H9 (cell line): ENCODE measurements around the gene PIM3. TPM values are rescaled to one million over a fixed set of nuclear protein-coding genes. Genes with fewer than 3 reads are reported as not detected.

Experiments
- DNase-seq: peaks from one replicate; pipeline ENCODE4 v3.0.0-alpha.2; 2017
- H2AFZ ChIP-seq: one replicate; pipeline ENCODE4 v1.6.1; 2013; ENCODE audit warnings: mild to moderate bottlenecking, low read length, control low read depth, moderate library complexity
- H2AK5ac ChIP-seq: 2 replicates; pipeline ENCODE4 v1.6.1; 2013; ENCODE audit warnings: low read length, control low read depth, mixed read lengths; ENCODE audit not compliant: insufficient read length
- H2BK120ac ChIP-seq: one replicate; pipeline ENCODE4 v1.6.1; 2013; ENCODE audit warnings: low read depth, mild to moderate bottlenecking, low read length, control low read depth, inconsistent platforms; ENCODE audit not compliant: poor library complexity, severe bottlenecking
- H2BK12ac ChIP-seq: 2 replicates; pipeline ENCODE4 v1.6.1; 2013; ENCODE audit warnings: low read length, control low read depth, mixed read lengths, low read depth; ENCODE audit not compliant: insufficient read length
- H2BK15ac ChIP-seq: 2 replicates; pipeline ENCODE4 v1.6.1; 2013; ENCODE audit warnings: low read depth, low read length, control low read depth
- H2BK20ac ChIP-seq: one replicate; pipeline ENCODE4 v1.6.1; 2013; ENCODE audit warnings: low read depth, mild to moderate bottlenecking, low read length, control low read depth, inconsistent platforms; ENCODE audit not compliant: poor library complexity, severe bottlenecking
- H2BK5ac ChIP-seq: 2 replicates; pipeline ENCODE4 v1.6.1; 2013; ENCODE audit warnings: low read length, control low read depth, mixed read lengths; ENCODE audit not compliant: insufficient read length
- H3K14ac ChIP-seq: 2 replicates; pipeline ENCODE4 v1.6.1; 2013; ENCODE audit warnings: low read length, control low read depth; ENCODE audit not compliant: insufficient read depth
- H3K18ac ChIP-seq: 2 replicates; pipeline ENCODE4 v1.6.1; 2013; ENCODE audit warnings: low read depth, mild to moderate bottlenecking, mixed read lengths, low read length, control low read depth; ENCODE audit not compliant: insufficient read length
- H3K23ac ChIP-seq: 2 replicates; pipeline ENCODE4 v1.6.1; 2013; ENCODE audit warnings: low read length, control low read depth, mixed read lengths, low read depth; ENCODE audit not compliant: insufficient read length
- H3K23me2 ChIP-seq: 2 replicates; pipeline ENCODE4 v1.6.1; 2013; ENCODE audit warnings: low read depth, mild to moderate bottlenecking, mixed read lengths, low read length, control low read depth; ENCODE audit not compliant: insufficient read length, poor library complexity, severe bottlenecking
- H3K27ac ChIP-seq: 2 replicates; pipeline ENCODE4 v1.5.1; 2013; ENCODE audit warnings: low read length, control low read depth, mixed read lengths, low read depth; ENCODE audit not compliant: insufficient read length
- H3K27me3 ChIP-seq: 2 replicates; pipeline ENCODE4 v1.6.1; 2013; ENCODE audit warnings: low read length, control low read depth, inconsistent platforms; ENCODE audit not compliant: insufficient read depth
- H3K4ac ChIP-seq: 2 replicates; pipeline ENCODE4 v1.6.1; 2013; ENCODE audit warnings: low read depth, mild to moderate bottlenecking, control low read depth, inconsistent platforms, low read length, moderate library complexity
- H3K4me1 ChIP-seq: 2 replicates; pipeline ENCODE4 v1.6.1; 2013; ENCODE audit warnings: low read length, control low read depth, inconsistent platforms; ENCODE audit not compliant: insufficient read depth
- H3K4me2 ChIP-seq: 2 replicates; pipeline ENCODE4 v1.6.1; 2013; ENCODE audit warnings: low read length, control low read depth, mixed read lengths; ENCODE audit not compliant: insufficient read length, insufficient read depth
- H3K56ac ChIP-seq: 2 replicates; pipeline ENCODE4 v1.6.1; 2013; ENCODE audit warnings: low read depth, mild to moderate bottlenecking, mixed read lengths, low read length, control low read depth; ENCODE audit not compliant: insufficient read length
- H3K79me1 ChIP-seq: 2 replicates; pipeline ENCODE4 v1.6.1; 2013; ENCODE audit warnings: low read depth, mild to moderate bottlenecking, moderate library complexity, low read length, control low read depth, inconsistent platforms; ENCODE audit not compliant: insufficient read depth, poor library complexity, severe bottlenecking
- H3K79me2 ChIP-seq: 2 replicates; pipeline ENCODE4 v1.6.1; 2013; ENCODE audit warnings: low read length, control low read depth, inconsistent platforms; ENCODE audit not compliant: insufficient read depth
- H3K9ac ChIP-seq: 2 replicates; pipeline ENCODE4 v1.6.1; 2013; ENCODE audit warnings: low read length, control low read depth, mixed read lengths; ENCODE audit not compliant: insufficient read length; ENCODE audit errors: extremely low read depth
- H3K9me3 ChIP-seq: one replicate; pipeline ENCODE4 v1.6.1; 2013; ENCODE audit warnings: low read depth, low read length, inconsistent platforms; ENCODE audit not compliant: control insufficient read depth
- H3T11ph ChIP-seq: one replicate; pipeline ENCODE4 v1.6.1; 2013; ENCODE audit warnings: mild to moderate bottlenecking, low read length, control low read depth, inconsistent platforms
- H4K20me1 ChIP-seq: one replicate; pipeline ENCODE4 v1.6.1; 2013; ENCODE audit not compliant: control insufficient read depth, insufficient read length, insufficient read depth
- H4K5ac ChIP-seq: 2 replicates; pipeline ENCODE4 v1.6.1; 2013; ENCODE audit warnings: low read depth, mild to moderate bottlenecking, mixed read lengths, low read length, control low read depth; ENCODE audit not compliant: insufficient read length
- H4K8ac ChIP-seq: replicated peaks from 2 replicates; pipeline ENCODE4 v1.6.1; 2013; ENCODE audit warnings: low read length, control low read depth, mixed read lengths, low read depth; ENCODE audit not compliant: insufficient read length
- H4K91ac ChIP-seq: 2 replicates; pipeline ENCODE4 v1.6.1; 2013; ENCODE audit warnings: low read depth, mild to moderate bottlenecking, moderate library complexity, mixed read lengths, low read length, control low read depth; ENCODE audit not compliant: insufficient read length
- H3K27ac Mint-ChIP-seq, 3 experiments: 2 replicates in 2 of 3; 3 replicates in 1 of 3; pipeline ENCODE4 v1.8.0; 2020 to 2021; ENCODE audit warnings: mixed read lengths in 3 of 3, mild to moderate bottlenecking in 1 of 3, moderate library complexity in 1 of 3
- H3K27me3 Mint-ChIP-seq: 2 replicates; pipeline ENCODE4 v1.8.0; 2021; ENCODE audit warnings: low read depth, mild to moderate bottlenecking, moderate library complexity, mixed read lengths
- H3K36me3 Mint-ChIP-seq, 3 experiments: 2 replicates in 2 of 3; 3 replicates in 1 of 3; pipeline ENCODE4 v1.8.0; 2020 to 2021; ENCODE audit warnings: low read depth in 3 of 3, mixed read lengths in 3 of 3; ENCODE audit not compliant: insufficient read depth in 1 of 3
- H3K4me1 Mint-ChIP-seq, 2 experiments: 2 replicates each; pipeline ENCODE4 v1.8.0; 2020; ENCODE audit warnings: mixed read lengths in 2 of 2
- H3K4me3 Mint-ChIP-seq, 2 experiments: 2 replicates in 1 of 2; 3 replicates in 1 of 2; pipeline ENCODE4 v1.8.0; 2020 to 2021; ENCODE audit warnings: mild to moderate bottlenecking in 2 of 2, mixed read lengths in 2 of 2, moderate library complexity in 1 of 2
- H3K9me3 Mint-ChIP-seq, 2 experiments: 2 replicates in 1 of 2; 3 replicates in 1 of 2; pipeline ENCODE4 v1.8.0; 2020; ENCODE audit warnings: mild to moderate bottlenecking in 2 of 2, mixed read lengths in 2 of 2, moderate library complexity in 1 of 2
- WGBS: extraction: QIAGEN DNeasy Blood & Tissue Kit; methylation state at CpG from one replicate; pipeline ENCODE4 v1.1.7; 2013; ENCODE audit warnings: missing lambda C conversion rate, low lambda C conversion rate, mixed read lengths; ENCODE audit not compliant: insufficient read length; ENCODE audit errors: extremely low coverage; 5-methylcytosine and 5-hydroxymethylcytosine counted together
- total RNA-seq: library from RNA; stranded (reverse); gene quantifications from 2 replicates; pipeline ENCODE4 v1.2.1, GENCODE V29; 2021
- TF ChIP-seq, protein P1 (sequence below): fragments of 200-600 bp; sonication (generic); conservative IDR thresholded peaks from 3 replicates; pipeline ENCODE4 v1.8.0; 2021; ENCODE audit warnings: antibody characterized with exemption, mild to moderate bottlenecking

Gene PIM3
- total RNA-seq, 1 experiment from 2014 or later, result 43.4 TPM

DNA sequence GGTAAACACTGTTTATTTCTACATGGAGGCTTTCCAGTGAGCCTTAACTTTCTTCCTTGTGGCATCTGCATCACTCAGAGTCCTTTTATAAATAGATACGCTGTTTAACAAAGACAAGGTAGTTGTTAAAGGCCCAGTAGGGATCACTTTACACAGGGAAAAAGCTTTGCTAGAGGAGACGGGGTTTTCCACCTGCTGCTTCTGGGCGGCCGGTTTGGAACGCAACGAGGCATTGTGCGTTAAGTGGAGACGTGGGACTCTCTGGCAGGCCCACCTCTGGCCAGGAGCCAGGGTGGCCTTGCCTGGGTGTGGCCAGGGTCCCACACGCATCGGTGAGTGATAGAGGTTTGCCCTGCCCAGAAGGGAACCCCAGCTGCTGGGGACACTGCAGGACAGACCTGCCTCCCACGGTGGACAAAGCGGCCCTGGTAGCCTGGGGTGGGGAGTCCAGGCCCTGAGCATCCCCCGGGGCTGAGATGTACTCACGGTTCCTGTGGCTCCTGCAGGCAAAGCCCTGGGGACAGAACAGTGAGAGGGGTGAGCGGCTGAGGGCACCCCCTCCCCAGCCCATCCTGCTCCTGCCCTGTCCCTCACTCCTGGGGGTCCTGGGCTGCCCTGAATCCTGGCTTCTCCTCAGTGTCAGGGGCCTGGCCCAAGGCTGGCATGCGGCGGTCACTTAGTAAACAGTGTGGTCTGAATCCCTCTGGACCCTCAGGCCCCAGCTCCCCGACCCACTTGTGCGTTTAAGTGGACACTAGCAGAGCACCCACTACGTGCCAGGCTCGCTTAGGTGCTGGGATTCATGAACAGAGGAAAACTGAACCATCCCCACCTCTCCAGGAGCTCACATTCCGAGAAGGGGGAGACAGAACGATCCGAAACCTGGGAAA, 47.8 kb downstream of the PIM3 start:
- Histone ChIP-seq H4K8ac (no peak overlapping the region), H3K79me1 (no peaks in the 10 kb centered on the region), H3K79me2 (no peaks in the 10 kb centered on the region), H4K91ac (no peak overlapping the region), H2BK5ac (no peak overlapping the region), H3K27ac (no peak overlapping the region), H2AFZ (no peak overlapping the region), H3K18ac (no peak overlapping the region), H2AK5ac (no peak overlapping the region), H3K14ac (peak overlapping the region; percentile 39; the same call in 1 of the 2 replicates), H2BK15ac (no peak overlapping the region), H3K4me2 (no peak overlapping the region), H3K23ac (no peak overlapping the region), H3K4ac (no peak overlapping the region), H2BK20ac (no peak overlapping the region), H3K23me2 (no peaks in the 10 kb centered on the region), H3K56ac (no peak overlapping the region), H3K9me3 (no peaks in the 10 kb centered on the region), H3K27me3 (no peaks in the 10 kb centered on the region; the same call in 1 of the 2 replicates), H2BK120ac (no peak overlapping the region), H3T11ph (no peak overlapping the region), H4K5ac (no peak overlapping the region), H2BK12ac (no peak overlapping the region), H3K9ac (no peak overlapping the region), H3K4me1 (no peaks in the 10 kb centered on the region), H4K20me1 (no peaks in the 10 kb centered on the region)
- WGBS, result no CpG with 5 or more reads among the region's 24 CpGs
- no peaks in the 10 kb centered on the region for H3K36me3 Mint-ChIP-seq
- peaks cover 21% of the 10 kb centered on the region for H3K27me3 Mint-ChIP-seq
- H3K9me3 Mint-ChIP-seq, result no peaks in the 10 kb centered on the region; a peak in 1 of 5 replicates
- no peak overlapping the region for H3K27ac Mint-ChIP-seq
- H3K4me3 Mint-ChIP-seq, result peak overlapping the region in 1 of 2 experiments; percentile 32; a peak in 1 of 5 replicates
- DNase-seq, result peak; percentile 27
- TF ChIP-seq, protein P1, sequence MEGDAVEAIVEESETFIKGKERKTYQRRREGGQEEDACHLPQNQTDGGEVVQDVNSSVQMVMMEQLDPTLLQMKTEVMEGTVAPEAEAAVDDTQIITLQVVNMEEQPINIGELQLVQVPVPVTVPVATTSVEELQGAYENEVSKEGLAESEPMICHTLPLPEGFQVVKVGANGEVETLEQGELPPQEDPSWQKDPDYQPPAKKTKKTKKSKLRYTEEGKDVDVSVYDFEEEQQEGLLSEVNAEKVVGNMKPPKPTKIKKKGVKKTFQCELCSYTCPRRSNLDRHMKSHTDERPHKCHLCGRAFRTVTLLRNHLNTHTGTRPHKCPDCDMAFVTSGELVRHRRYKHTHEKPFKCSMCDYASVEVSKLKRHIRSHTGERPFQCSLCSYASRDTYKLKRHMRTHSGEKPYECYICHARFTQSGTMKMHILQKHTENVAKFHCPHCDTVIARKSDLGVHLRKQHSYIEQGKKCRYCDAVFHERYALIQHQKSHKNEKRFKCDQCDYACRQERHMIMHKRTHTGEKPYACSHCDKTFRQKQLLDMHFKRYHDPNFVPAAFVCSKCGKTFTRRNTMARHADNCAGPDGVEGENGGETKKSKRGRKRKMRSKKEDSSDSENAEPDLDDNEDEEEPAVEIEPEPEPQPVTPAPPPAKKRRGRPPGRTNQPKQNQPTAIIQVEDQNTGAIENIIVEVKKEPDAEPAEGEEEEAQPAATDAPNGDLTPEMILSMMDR, result no peak
- H3K4me1 Mint-ChIP-seq, result peaks cover 11 to 30% of the 10 kb centered on the region in 2 experiments; a peak in 3 of 4 replicates
